HCT116 (cell line): ENCODE data around the gene TENM3. TPM values are rescaled to one million over a fixed set of nuclear protein-coding genes. Genes with fewer than 3 reads are reported as not detected.

Experiments used
- ATAC-seq: fragments of 200-7000 bp; cut with Tn5 transposase; 2 replicates; pipeline ENCODE4 v1.9.1; 2020; ENCODE audit warnings: mild to moderate bottlenecking, moderate library complexity
- BruUV-seq: library from RNA; stranded (reverse); fragments of 400-500 nt; replicated peaks from 2 replicates; lab custom pipeline; 2021; lab: Mats Ljungman, UMichigan
- CTCF ChIA-PET: fragments of 300-600 bp; sonication (Branson Sonifier 250); formaldehyde crosslinking; loops from one replicate; lab custom pipeline; 2021; ENCODE audit warnings: antibody characterized with exemption; lab: Charles Lee
- POLR2A ChIA-PET: fragments of 300-600, 350-600 bp; sonication (Branson Sonifier 250); formaldehyde crosslinking; loops from one replicate; lab custom pipeline; 2021; ENCODE audit warnings: antibody characterized with exemption; lab: Charles Lee
- RAD21 ChIA-PET, 2 experiments: fragments of 300-600 bp; sonication (Branson Sonifier 250); formaldehyde crosslinking; loops; one replicate each; lab custom pipeline; 2023; ENCODE audit warnings: low total read pairs in 2 of 2; ENCODE audit not compliant: uncharacterized antibody in 2 of 2, unreplicated experiment in 2 of 2, low non-redundant PET in 1 of 2; lab: Charles Lee
- DNase-seq: peaks from one replicate; pipeline ENCODE4 v3.0.0-alpha.2; 2010; ENCODE audit warnings: low read depth, low spot score
- H2AFZ ChIP-seq: fragments of 200-600 bp; shearing (Covaris generic), sonication (generic); 2 replicates; pipeline ENCODE4 v1.6.1; 2017; ENCODE audit warnings: low read depth, mixed run types, mixed read lengths, antibody characterized with exemption, low read length; ENCODE audit not compliant: poor library complexity, severe bottlenecking
- H3K27ac ChIP-seq: 2 replicates; pipeline ENCODE4 v1.5.1; 2012; ENCODE audit warnings: low read depth, low read length
- H3K27me3 ChIP-seq: fragments of 200-600 bp; sonication (generic); 2 replicates; pipeline ENCODE4 v1.6.1; 2016; ENCODE audit warnings: mixed run types, low read length, mixed read lengths; ENCODE audit not compliant: insufficient read depth
- H3K36me3 ChIP-seq, 2 experiments: fragments of 200-500 bp in 1 of 2; fragments of 200-600 bp in 1 of 2; sonication (Bioruptor generic) in 1 of 2; sonication (generic) in 1 of 2; 2 replicates each; pipeline versions ENCODE4 v1.5.1 to v1.6.1; 2014 to 2016; ENCODE audit warnings: low read length in 2 of 2, inconsistent platforms in 1 of 2, mixed read lengths in 1 of 2, mixed run types in 1 of 2; ENCODE audit not compliant: insufficient read depth in 2 of 2, control insufficient read depth in 1 of 2
- H3K4me1 ChIP-seq, 2 experiments: fragments of 200-600 bp in 1 of 2; sonication (generic) in 1 of 2; 2 replicates each; pipeline versions ENCODE4 v1.5.1 to v1.6.1; 2012 to 2017; ENCODE audit warnings: low read length in 2 of 2, inconsistent platforms in 1 of 2, mild to moderate bottlenecking in 1 of 2, mixed read lengths in 1 of 2, mixed run types in 1 of 2, moderate library complexity in 1 of 2; ENCODE audit not compliant: insufficient read depth in 2 of 2, control insufficient read depth in 1 of 2
- H3K4me2 ChIP-seq: fragments of 200-600 bp; sonication (generic); 2 replicates; pipeline ENCODE4 v1.6.1; 2017; ENCODE audit warnings: mixed run types, low read length, mixed read lengths
- H3K4me3 ChIP-seq, 2 experiments: fragments of 200-600 bp in 1 of 2; sonication (generic) in 1 of 2; replicated peaks in 1 of 2; 2 replicates each; pipeline ENCODE4 v1.5.1; 2011 to 2016; ENCODE audit warnings: low read length in 2 of 2, control low read depth in 1 of 2, low read depth in 1 of 2, mild to moderate bottlenecking in 1 of 2, mixed read lengths in 1 of 2, mixed run types in 1 of 2
- H3K79me2 ChIP-seq: fragments of 200-600 bp; sonication (generic); 2 replicates; pipeline ENCODE4 v1.6.1; 2017; ENCODE audit warnings: mild to moderate bottlenecking, mixed run types, low read length, moderate library complexity, mixed read lengths; ENCODE audit not compliant: insufficient read depth
- H3K9ac ChIP-seq: fragments of 200-600 bp; sonication (generic); 2 replicates; pipeline ENCODE4 v1.6.1; 2016; ENCODE audit warnings: low read length, mixed read lengths
- H3K9me2 ChIP-seq: fragments of 200-600 bp; sonication (generic), shearing (Covaris generic); 2 replicates; pipeline ENCODE4 v1.6.1; 2017; ENCODE audit warnings: mixed run types, mild to moderate bottlenecking, moderate library complexity; ENCODE audit not compliant: insufficient read depth
- H3K9me3 ChIP-seq, 2 experiments: fragments of 200-500 bp in 1 of 2; fragments of 200-600 bp in 1 of 2; sonication (Bioruptor generic) in 1 of 2; sonication (generic) in 1 of 2; 2 replicates each; pipeline ENCODE4 v1.6.1; 2014 to 2017; ENCODE audit warnings: low read length in 2 of 2, mixed read lengths in 2 of 2, inconsistent platforms in 1 of 2, low read depth in 1 of 2, mild to moderate bottlenecking in 1 of 2, mixed run types in 1 of 2, moderate library complexity in 1 of 2; ENCODE audit not compliant: control insufficient read depth in 1 of 2, insufficient read depth in 1 of 2
- H4K20me1 ChIP-seq: fragments of 200-600 bp; sonication (generic), shearing (Covaris generic); 2 replicates; pipeline ENCODE4 v1.6.1; 2017; ENCODE audit warnings: mixed run types, mild to moderate bottlenecking, moderate library complexity; ENCODE audit not compliant: insufficient read depth
- CBX3 ChIP-seq: IDR thresholded peaks from 2 replicates; pipeline ENCODE4 v1.6.1; 2012; ENCODE audit warnings: low read depth
- CEBPB ChIP-seq: IDR thresholded peaks from 2 replicates; pipeline ENCODE4 v1.6.1; 2012; ENCODE audit warnings: low read depth
- EGR1 ChIP-seq: IDR thresholded peaks from 2 replicates; pipeline ENCODE4 v1.6.1; 2012; ENCODE audit warnings: low read depth
- EZH2phosphoT487 ChIP-seq: fragments of 200-600 bp; IDR thresholded peaks from 2 replicates; pipeline ENCODE4 v1.6.1; 2018; ENCODE audit warnings: antibody characterized with exemption, borderline replicate concordance
- FOSL1 ChIP-seq: IDR thresholded peaks from 2 replicates; pipeline ENCODE4 v1.6.1; 2012; ENCODE audit warnings: low read depth
- JUND ChIP-seq: IDR thresholded peaks from 2 replicates; pipeline ENCODE4 v1.6.1; 2012
- RAD21 ChIP-seq: IDR thresholded peaks from 2 replicates; pipeline ENCODE4 v1.6.1; 2012; ENCODE audit warnings: low read depth, mild to moderate bottlenecking
- SIN3A ChIP-seq: IDR thresholded peaks from 2 replicates; pipeline ENCODE4 v1.6.1; 2012; ENCODE audit warnings: low read depth
- YY1 ChIP-seq: IDR thresholded peaks from 2 replicates; pipeline ENCODE4 v1.6.1; 2011; ENCODE audit warnings: low read length, low read depth, moderate library complexity, mild to moderate bottlenecking; ENCODE audit not compliant: insufficient replicate concordance; ENCODE audit errors: extremely low read depth
- ZFX ChIP-seq: fragments of 450-650 bp; IDR thresholded peaks from 2 replicates; pipeline ENCODE4 v1.6.1; 2017
- ZNF274 ChIP-seq: fragments of 200-500 bp; sonication (Bioruptor generic); IDR thresholded peaks from 2 replicates; pipeline ENCODE4 v1.6.1; 2014; ENCODE audit warnings: mild to moderate bottlenecking, low read depth, low read length, inconsistent platforms
- intact Hi-C: fragments of 100-400 bp; cut with micrococcal nuclease; formaldehyde crosslinking; loops from 2 replicates; pipeline ENCODE4 v1.10.0; 2022
- total RNA-seq: library from RNA; stranded (reverse); gene quantifications from one replicate; pipeline ENCODE4 v1.2.1, GENCODE V29; 2021; ENCODE audit not compliant: unreplicated experiment
- TF ChIP-seq, protein P1 (sequence below): IDR thresholded peaks from 2 replicates; pipeline ENCODE4 v1.6.1; 2012; ENCODE audit warnings: low read depth
- TF ChIP-seq, protein P2 (sequence below): IDR thresholded peaks from 2 replicates; pipeline ENCODE4 v1.6.1; 2011; ENCODE audit warnings: mild to moderate bottlenecking, low read length, moderate library complexity; ENCODE audit not compliant: insufficient replicate concordance; ENCODE audit errors: extremely low read depth
- TF ChIP-seq, protein P3 (sequence below): IDR thresholded peaks from 2 replicates; pipeline ENCODE4 v1.6.1; 2012
- TF ChIP-seq, protein P4 (sequence below): IDR thresholded peaks from 2 replicates; pipeline ENCODE4 v1.6.1; 2012

TENM3 gene
- total RNA-seq, 1 experiment from 2014 or later, result 0.54 TPM

DNA sequence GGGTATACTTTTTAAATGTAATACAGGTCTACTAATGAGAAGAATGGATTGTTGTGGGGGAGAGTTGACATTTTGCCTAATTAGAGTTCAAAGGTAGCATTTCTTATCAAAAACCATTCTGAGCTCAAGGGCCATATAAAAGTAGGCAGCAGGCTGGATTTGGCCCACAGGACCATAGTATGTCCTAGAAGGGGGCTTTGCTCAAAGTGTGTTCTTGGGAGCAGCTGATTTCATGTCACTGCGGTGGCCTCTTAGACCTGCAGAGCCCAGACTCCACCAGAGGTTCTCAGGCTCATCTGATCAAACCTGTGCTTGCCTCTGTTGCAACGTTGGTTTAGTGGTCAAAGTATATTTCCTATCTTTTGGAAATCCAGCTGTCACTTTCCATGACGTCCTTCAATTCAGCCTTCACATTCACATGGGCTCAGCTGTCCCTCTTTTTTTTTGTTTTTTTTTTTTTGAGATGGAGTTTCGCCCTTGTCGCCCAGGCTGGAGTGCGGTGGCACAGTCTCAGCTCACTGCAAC lies 34.6 kb upstream of the TENM3 start (continued):
- TF ChIP-seq, protein P1, sequence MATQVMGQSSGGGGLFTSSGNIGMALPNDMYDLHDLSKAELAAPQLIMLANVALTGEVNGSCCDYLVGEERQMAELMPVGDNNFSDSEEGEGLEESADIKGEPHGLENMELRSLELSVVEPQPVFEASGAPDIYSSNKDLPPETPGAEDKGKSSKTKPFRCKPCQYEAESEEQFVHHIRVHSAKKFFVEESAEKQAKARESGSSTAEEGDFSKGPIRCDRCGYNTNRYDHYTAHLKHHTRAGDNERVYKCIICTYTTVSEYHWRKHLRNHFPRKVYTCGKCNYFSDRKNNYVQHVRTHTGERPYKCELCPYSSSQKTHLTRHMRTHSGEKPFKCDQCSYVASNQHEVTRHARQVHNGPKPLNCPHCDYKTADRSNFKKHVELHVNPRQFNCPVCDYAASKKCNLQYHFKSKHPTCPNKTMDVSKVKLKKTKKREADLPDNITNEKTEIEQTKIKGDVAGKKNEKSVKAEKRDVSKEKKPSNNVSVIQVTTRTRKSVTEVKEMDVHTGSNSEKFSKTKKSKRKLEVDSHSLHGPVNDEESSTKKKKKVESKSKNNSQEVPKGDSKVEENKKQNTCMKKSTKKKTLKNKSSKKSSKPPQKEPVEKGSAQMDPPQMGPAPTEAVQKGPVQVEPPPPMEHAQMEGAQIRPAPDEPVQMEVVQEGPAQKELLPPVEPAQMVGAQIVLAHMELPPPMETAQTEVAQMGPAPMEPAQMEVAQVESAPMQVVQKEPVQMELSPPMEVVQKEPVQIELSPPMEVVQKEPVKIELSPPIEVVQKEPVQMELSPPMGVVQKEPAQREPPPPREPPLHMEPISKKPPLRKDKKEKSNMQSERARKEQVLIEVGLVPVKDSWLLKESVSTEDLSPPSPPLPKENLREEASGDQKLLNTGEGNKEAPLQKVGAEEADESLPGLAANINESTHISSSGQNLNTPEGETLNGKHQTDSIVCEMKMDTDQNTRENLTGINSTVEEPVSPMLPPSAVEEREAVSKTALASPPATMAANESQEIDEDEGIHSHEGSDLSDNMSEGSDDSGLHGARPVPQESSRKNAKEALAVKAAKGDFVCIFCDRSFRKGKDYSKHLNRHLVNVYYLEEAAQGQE, result no peak
- TF ChIP-seq JUND, result no peak
- TF ChIP-seq FOSL1, result no peak
- TF ChIP-seq EZH2phosphoT487, result no peak
- TF ChIP-seq CBX3, result no peak
- TF ChIP-seq, protein P2, sequence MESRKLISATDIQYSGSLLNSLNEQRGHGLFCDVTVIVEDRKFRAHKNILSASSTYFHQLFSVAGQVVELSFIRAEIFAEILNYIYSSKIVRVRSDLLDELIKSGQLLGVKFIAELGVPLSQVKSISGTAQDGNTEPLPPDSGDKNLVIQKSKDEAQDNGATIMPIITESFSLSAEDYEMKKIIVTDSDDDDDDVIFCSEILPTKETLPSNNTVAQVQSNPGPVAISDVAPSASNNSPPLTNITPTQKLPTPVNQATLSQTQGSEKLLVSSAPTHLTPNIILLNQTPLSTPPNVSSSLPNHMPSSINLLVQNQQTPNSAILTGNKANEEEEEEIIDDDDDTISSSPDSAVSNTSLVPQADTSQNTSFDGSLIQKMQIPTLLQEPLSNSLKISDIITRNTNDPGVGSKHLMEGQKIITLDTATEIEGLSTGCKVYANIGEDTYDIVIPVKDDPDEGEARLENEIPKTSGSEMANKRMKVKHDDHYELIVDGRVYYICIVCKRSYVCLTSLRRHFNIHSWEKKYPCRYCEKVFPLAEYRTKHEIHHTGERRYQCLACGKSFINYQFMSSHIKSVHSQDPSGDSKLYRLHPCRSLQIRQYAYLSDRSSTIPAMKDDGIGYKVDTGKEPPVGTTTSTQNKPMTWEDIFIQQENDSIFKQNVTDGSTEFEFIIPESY, result no peak

DNA sequence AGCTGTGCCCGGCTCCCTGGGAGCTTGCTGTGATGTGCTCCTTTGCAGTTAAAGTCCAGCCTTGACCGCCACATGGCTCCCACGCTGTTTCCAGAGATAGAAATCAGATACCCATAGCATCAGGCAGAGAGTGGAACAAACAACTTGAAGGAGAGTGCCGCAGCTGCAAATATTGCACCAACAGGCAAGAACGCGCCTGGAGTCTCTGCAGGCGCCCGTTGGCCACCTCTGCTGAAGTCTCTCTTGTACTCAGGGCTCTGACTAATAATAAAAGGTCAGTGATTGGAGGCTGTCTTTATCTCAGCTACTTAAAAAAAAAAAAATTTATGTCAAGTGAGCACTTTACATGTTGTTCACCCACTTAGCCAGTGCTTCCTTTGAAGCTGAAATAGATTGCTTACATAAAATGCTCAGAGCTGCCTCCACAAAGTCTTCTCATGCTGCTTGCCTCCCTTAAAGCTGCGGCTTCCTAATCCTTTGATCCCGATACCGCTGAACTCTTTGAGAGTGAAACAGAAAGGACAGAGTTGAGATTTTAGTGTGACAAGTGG lies 30.9 kb upstream of the TENM3 start:
- no peaks in the 10 kb centered on the region for H3K9me2 ChIP-seq
- H3K9ac ChIP-seq, result no peak overlapping the region
- H3K9me3 ChIP-seq, result no peaks in the 10 kb centered on the region
- ChIA-PET CTCF (no interaction called here), POLR2A (no interaction called here), RAD21 (no interaction called here)
- no peaks in the 10 kb centered on the region for H4K20me1 ChIP-seq
- DNase-seq (no peak), ATAC-seq (no peak)
- H2AFZ ChIP-seq, result no peak overlapping the region
- H3K79me2 ChIP-seq, result no peaks in the 10 kb centered on the region
- no peak overlapping the region for H3K4me2 ChIP-seq
- H3K27ac ChIP-seq, result no peak overlapping the region
- no TSS peak for BruUV-seq
- peaks cover 12% of the 10 kb centered on the region for H3K27me3 ChIP-seq
- no peaks in the 10 kb centered on the region for H3K36me3 ChIP-seq
- intact Hi-C loops, result no loop called here
- no peaks in the 10 kb centered on the region for H3K4me1 ChIP-seq
- no peak overlapping the region for H3K4me3 ChIP-seq
- TF ChIP-seq, protein P1, result no peak
- no peak for TF ChIP-seq YY1
- no peak for TF ChIP-seq EGR1
- TF ChIP-seq RAD21, result no peak
- TF ChIP-seq, protein P3, sequence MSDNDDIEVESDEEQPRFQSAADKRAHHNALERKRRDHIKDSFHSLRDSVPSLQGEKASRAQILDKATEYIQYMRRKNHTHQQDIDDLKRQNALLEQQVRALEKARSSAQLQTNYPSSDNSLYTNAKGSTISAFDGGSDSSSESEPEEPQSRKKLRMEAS, result no peak
- no peak for TF ChIP-seq EZH2phosphoT487
- TF ChIP-seq, protein P4, sequence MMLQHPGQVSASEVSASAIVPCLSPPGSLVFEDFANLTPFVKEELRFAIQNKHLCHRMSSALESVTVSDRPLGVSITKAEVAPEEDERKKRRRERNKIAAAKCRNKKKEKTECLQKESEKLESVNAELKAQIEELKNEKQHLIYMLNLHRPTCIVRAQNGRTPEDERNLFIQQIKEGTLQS, result no peak
- TF ChIP-seq CEBPB, result no peak
- no peak for TF ChIP-seq JUND
- no peak for TF ChIP-seq ZNF274
- no peak for TF ChIP-seq ZFX
- no peak for TF ChIP-seq SIN3A
